CD4-positive, alpha-beta T cell (primary cell): ENCODE measurements around the gene EPDR1. TPM values are rescaled to one million over a fixed set of nuclear protein-coding genes. Genes with fewer than 3 reads are reported as not detected.

Source experiments
- ATAC-seq: fragments of 200-7000 bp; cut with Tn5 transposase; one replicate; pipeline ENCODE4 v1.10.0; 2022; ENCODE audit warnings: mild to moderate bottlenecking; ENCODE audit not compliant: poor library complexity
- CTCF ChIA-PET: fragments of 350-600 bp; sonication (Branson Sonifier 250); formaldehyde crosslinking; loops from one replicate; lab custom pipeline; 2021; ENCODE audit warnings: antibody characterized with exemption, inconsistent platforms; lab: Charles Lee
- POLR2A ChIA-PET: fragments of 350-600 bp; sonication (Branson Sonifier 250); formaldehyde crosslinking; loops from one replicate; lab custom pipeline; 2021; ENCODE audit warnings: antibody characterized with exemption, inconsistent platforms; lab: Charles Lee
- DNase-seq, 14 experiments: peaks; one replicate each; pipeline ENCODE4 v3.0.0-alpha.2; 2013 to 2020; ENCODE audit warnings: mixed read lengths in 2 of 14
- H3K27ac ChIP-seq, 2 donors: one replicate each; pipeline versions ENCODE4 v1.5.1 to v1.7.0; 2013; ENCODE audit warnings: low read length in 2 of 2, low read depth in 1 of 2, mild to moderate bottlenecking in 1 of 2
- H3K27me3 ChIP-seq, 2 experiments: 1 replicate in 1 of 2; 2 replicates in 1 of 2; pipeline versions ENCODE4 v1.6.1 to v1.7.0; 2013; ENCODE audit warnings: low read length in 2 of 2, control low read depth in 1 of 2, mild to moderate bottlenecking in 1 of 2, moderate library complexity in 1 of 2; ENCODE audit not compliant: insufficient read depth in 2 of 2, control insufficient read depth in 1 of 2
- H3K36me3 ChIP-seq: one replicate; pipeline ENCODE4 v1.6.1; 2013; ENCODE audit warnings: low read length, control low read depth; ENCODE audit not compliant: insufficient read depth
- H3K4me1 ChIP-seq: one replicate; pipeline ENCODE4 v1.6.1; 2013; ENCODE audit warnings: low read length, control low read depth; ENCODE audit not compliant: insufficient read depth
- H3K4me3 ChIP-seq: one replicate; pipeline ENCODE4 v1.5.1; 2013; ENCODE audit warnings: mild to moderate bottlenecking, low read length, moderate library complexity
- H3K9me3 ChIP-seq, 2 experiments: 1 replicate in 1 of 2; 2 replicates in 1 of 2; pipeline versions ENCODE4 v1.6.1 to v1.7.0; 2013; ENCODE audit warnings: low read length in 2 of 2, mild to moderate bottlenecking in 2 of 2, control low read depth in 1 of 2, moderate library complexity in 1 of 2; ENCODE audit not compliant: control insufficient read depth in 1 of 2, insufficient read depth in 1 of 2
- H3K27ac Mint-ChIP-seq: one replicate; pipeline ENCODE4 v1.8.0; 2020; ENCODE audit warnings: mixed read lengths
- H3K27me3 Mint-ChIP-seq: one replicate; pipeline ENCODE4 v1.8.0; 2021; ENCODE audit warnings: mixed read lengths
- H3K36me3 Mint-ChIP-seq: one replicate; pipeline ENCODE4 v1.8.0; 2021; ENCODE audit warnings: low read depth, mixed read lengths
- H3K4me1 Mint-ChIP-seq: one replicate; pipeline ENCODE4 v1.8.0; 2021; ENCODE audit warnings: low read depth, mixed read lengths
- H3K4me3 Mint-ChIP-seq: one replicate; pipeline ENCODE4 v1.8.0; 2020; ENCODE audit warnings: mild to moderate bottlenecking, mixed read lengths
- H3K9me3 Mint-ChIP-seq: one replicate; pipeline ENCODE4 v1.8.0; 2020; ENCODE audit warnings: mixed read lengths
- CTCF ChIP-seq: fragments of 200-600 bp; IDR thresholded peaks from one replicate; pipeline ENCODE4 v1.8.0; 2022; ENCODE audit warnings: antibody characterized with exemption, mild to moderate bottlenecking
- intact Hi-C, 2 experiments: fragments of 100-400 bp; cut with DNase I in 1 of 2; cut with micrococcal nuclease in 1 of 2; formaldehyde crosslinking; loops; one replicate each; pipeline versions ENCODE4 v1.15.1 to v1.9.0; 2023 to 2025; cut with DNase I, micrococcal nuclease
- total RNA-seq, 174 experiments: library from RNA in 2 of 174; stranded (reverse) in 2 of 174; gene quantifications; one replicate each; pipeline ENCODE4 v1.2.3 and lab custom pipeline; 2021 to 2026

The EPDR1 gene
- total RNA-seq, 2 experiments from 2014 or later = not detected

- H3K27ac Mint-ChIP-seq = no peak overlapping the region
- DNase-seq (no peak), ATAC-seq (no peak)
- no peaks in the 10 kb centered on the region for H3K4me1 Mint-ChIP-seq
- H3K4me3 Mint-ChIP-seq = no peak overlapping the region
- ChIA-PET CTCF (no interaction called here), POLR2A (no interaction called here)
- no peak for TF ChIP-seq CTCF
- Histone ChIP-seq H3K27me3 (peaks cover 4 to 12% of the 10 kb centered on the region in 2 experiments), H3K36me3 (no peaks in the 10 kb centered on the region), H3K9me3 (no peaks in the 10 kb centered on the region), H3K4me3 (no peak overlapping the region), H3K4me1 (no peaks in the 10 kb centered on the region), H3K27ac (no peak overlapping the region)
- H3K27me3 Mint-ChIP-seq = peaks cover 6% of the 10 kb centered on the region
- intact Hi-C loops = no loop called here
- no peaks in the 10 kb centered on the region for H3K36me3 Mint-ChIP-seq
- peaks cover 4% of the 10 kb centered on the region for H3K9me3 Mint-ChIP-seq
Measured at GRCh38 chr7:37927773-37928444, 7.5 kb downstream of the EPDR1 start.

- peaks cover 4% of the 10 kb centered on the region for H3K9me3 Mint-ChIP-seq
- POLR2A ChIA-PET = no interaction called here
- no peak for TF ChIP-seq CTCF
Measured at GRCh38 chr7:37928878-37929277, 8.4 kb downstream of the EPDR1 start.

GRCh38 chr7:37930226-37930948 is 9.9 kb downstream of the EPDR1 start:
- ChIA-PET POLR2A (no interaction called here), CTCF (no interaction called here)
- Mint-ChIP-seq H3K4me1 (no peaks in the 10 kb centered on the region), H3K27me3 (no peaks in the 10 kb centered on the region), H3K4me3 (no peak overlapping the region), H3K9me3 (peaks cover 2% of the 10 kb centered on the region), H3K27ac (no peak overlapping the region), H3K36me3 (no peaks in the 10 kb centered on the region)
- intact Hi-C loops = no loop called here
- no peak for ATAC-seq
- no peak for DNase-seq
- H3K4me1 ChIP-seq = no peaks in the 10 kb centered on the region
- H3K36me3 ChIP-seq = no peaks in the 10 kb centered on the region
- peaks cover 0 to 4% of the 10 kb centered on the region in 2 experiments for H3K27me3 ChIP-seq
- no peak overlapping the region for H3K4me3 ChIP-seq
- TF ChIP-seq CTCF = no peak
- no peak overlapping the region for H3K27ac ChIP-seq
- H3K9me3 ChIP-seq = no peaks in the 10 kb centered on the region

More at GRCh38 chr7:37928878-37929277, 8.4 kb downstream of the EPDR1 start:
- Histone ChIP-seq H3K27ac (no peak overlapping the region), H3K4me1 (no peaks in the 10 kb centered on the region), H3K9me3 (no peaks in the 10 kb centered on the region), H3K36me3 (no peaks in the 10 kb centered on the region), H3K4me3 (no peak overlapping the region), H3K27me3 (peaks cover 0 to 5% of the 10 kb centered on the region in 2 experiments)
- Mint-ChIP-seq H3K36me3 (no peaks in the 10 kb centered on the region), H3K27me3 (no peaks in the 10 kb centered on the region), H3K4me3 (no peak overlapping the region), H3K4me1 (no peaks in the 10 kb centered on the region), H3K27ac (no peak overlapping the region)
- ATAC-seq (no peak), DNase-seq (no peak)
- intact Hi-C loops = no loop called here
- CTCF ChIA-PET = interaction anchor here (1.0 kb wide), 1 partner anchor 11 kb away, joined by 3 read pairs; no protein-coding TSS in a partner anchor
